Non-pigmented ciliary epithelial cell (primary cell): ENCODE data around the gene SHB.
"Not testable (repeated sequence)": the region's sequence is repeated elsewhere in the genome, so short reads cannot be mapped to it uniquely, and the experiment has no call there.

Source experiments
- DNase-seq: peaks from one replicate; pipeline ENCODE4 v3.0.0-alpha.2; 2010; ENCODE audit warnings: low read depth

SHB gene

GRCh38 chr9:37902796-37903646 lies 166.0 kb downstream of the SHB start:
- DNase-seq, result no peak

- no peak for DNase-seq
These were observed 166.9 kb downstream of the SHB start for GRCh38 chr9:37902131-37902530.

- no peak for DNase-seq
These were observed 170.0 kb downstream of the SHB start for GRCh38 chr9:37899041-37899440.

GRCh38 chr9:37897665-37898064 lies 171.4 kb downstream of the SHB start:
- no peak for DNase-seq

GRCh38 chr9:37892063-37892462 lies 177.0 kb downstream of the SHB start:
- no peak for DNase-seq

- not testable (repeated sequence) for DNase-seq
These were observed 178.0 kb downstream of the SHB start for GRCh38 chr9:37891042-37891441.

- DNase-seq, result no peak
These were observed 179.5 kb downstream of the SHB start for GRCh38 chr9:37889536-37889935.

GRCh38 chr9:37887977-37888583 lies 180.9 kb downstream of the SHB start:
- DNase-seq, result not testable (repeated sequence)

GRCh38 chr9:37880916-37881479 lies 188.0 kb downstream of the SHB start:
- DNase-seq, result no peak

GRCh38 chr9:37876376-37876775 lies 192.7 kb downstream of the SHB start:
- no peak for DNase-seq

- no peak for DNase-seq
These were observed 195.1 kb downstream of the SHB start for GRCh38 chr9:37873955-37874354.

- DNase-seq, result no peak
These were observed 198.2 kb downstream of the SHB start for GRCh38 chr9:37870799-37871176.

- no peak for DNase-seq
These were observed 198.8 kb downstream of the SHB start for GRCh38 chr9:37870081-37870798.
